RPMI7951 (cell line): ENCODE results near the gene SHLD2. TPM values are rescaled to one million over a fixed set of nuclear protein-coding genes. Genes with fewer than 3 reads are reported as not detected.
"Not testable (repeated sequence)": the region's sequence is repeated elsewhere in the genome, so short reads cannot be mapped to it uniquely, and the experiment has no call there.

Experiments used
- DNase-seq: peaks from one replicate; pipeline ENCODE4 v3.0.0-alpha.2; 2012; ENCODE audit warnings: low read depth
- total RNA-seq: library from RNA; depleted of rRNA; stranded (reverse); fragments of >200 nt; shearing (Covaris generic); gene quantifications from 2 replicates; pipeline ENCODE4 v1.2.3, GENCODE V29; 2014; rRNA removed

The SHLD2 gene, protein sequence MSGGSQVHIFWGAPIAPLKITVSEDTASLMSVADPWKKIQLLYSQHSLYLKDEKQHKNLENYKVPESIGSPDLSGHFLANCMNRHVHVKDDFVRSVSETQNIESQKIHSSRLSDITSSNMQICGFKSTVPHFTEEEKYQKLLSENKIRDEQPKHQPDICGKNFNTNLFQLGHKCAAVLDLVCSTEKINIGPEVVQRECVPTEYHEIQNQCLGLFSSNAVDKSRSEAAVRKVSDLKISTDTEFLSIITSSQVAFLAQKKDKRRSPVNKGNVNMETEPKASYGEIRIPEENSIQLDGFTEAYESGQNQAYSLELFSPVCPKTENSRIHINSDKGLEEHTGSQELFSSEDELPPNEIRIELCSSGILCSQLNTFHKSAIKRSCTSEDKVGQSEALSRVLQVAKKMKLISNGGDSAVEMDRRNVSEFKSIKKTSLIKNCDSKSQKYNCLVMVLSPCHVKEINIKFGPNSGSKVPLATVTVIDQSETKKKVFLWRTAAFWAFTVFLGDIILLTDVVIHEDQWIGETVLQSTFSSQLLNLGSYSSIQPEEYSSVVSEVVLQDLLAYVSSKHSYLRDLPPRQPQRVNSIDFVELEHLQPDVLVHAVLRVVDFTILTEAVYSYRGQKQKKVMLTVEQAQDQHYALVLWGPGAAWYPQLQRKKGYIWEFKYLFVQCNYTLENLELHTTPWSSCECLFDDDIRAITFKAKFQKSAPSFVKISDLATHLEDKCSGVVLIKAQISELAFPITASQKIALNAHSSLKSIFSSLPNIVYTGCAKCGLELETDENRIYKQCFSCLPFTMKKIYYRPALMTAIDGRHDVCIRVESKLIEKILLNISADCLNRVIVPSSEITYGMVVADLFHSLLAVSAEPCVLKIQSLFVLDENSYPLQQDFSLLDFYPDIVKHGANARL
- 21.9 and 24.9 TPM in 2 replicates for total RNA-seq

DNA sequence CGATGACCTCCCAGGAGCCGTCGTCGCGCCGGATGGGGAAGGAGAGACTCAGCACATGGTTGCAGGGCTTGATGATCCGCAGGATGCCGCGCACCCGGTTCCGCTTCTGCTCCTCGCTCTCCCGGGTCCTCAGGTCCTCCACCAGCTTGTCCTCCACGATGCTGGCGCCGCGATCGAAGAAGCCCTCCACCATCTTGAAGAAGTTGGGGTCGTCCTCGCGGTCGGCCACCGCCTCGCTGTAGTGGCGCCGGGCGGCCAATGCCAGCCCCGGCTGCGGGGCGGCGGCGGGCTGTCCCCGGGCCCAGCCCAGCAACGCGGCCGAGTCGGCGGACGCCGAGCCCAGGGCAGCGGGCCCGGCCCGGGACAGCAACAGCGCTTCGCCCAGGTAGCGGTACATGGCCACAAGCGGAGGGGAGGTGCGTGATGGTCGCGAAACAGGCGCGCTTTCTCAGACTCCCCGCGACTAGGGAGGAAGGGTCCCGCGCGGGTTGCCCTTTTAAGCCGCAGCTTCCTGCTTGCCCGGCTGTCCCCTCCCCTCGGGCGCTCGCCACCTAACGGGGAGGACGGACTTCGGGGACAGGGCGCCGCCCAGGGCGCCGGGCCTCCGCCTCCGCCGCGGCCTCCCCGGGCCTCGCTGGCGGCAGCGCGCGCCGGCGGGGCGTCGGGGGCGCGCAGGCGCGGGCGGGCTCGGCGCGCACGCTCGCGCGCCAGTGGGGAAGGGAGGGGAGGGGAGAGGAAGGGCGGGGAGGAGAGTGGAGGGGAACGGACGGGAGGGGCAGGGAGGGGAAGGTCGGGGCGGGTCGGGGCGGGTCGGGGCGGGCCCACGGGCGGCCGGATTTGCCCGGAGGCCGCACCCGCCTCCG is at the start of gene SHLD2, which contains the start of gene GLUD1:
SHLD2 (plus strand) TSS at position 834 of the 863 bp plus-strand sequence. CDS start 56,149 bp downstream, outside the sequence.
GLUD1 (minus strand) TSS at position 471 of the 863 bp plus-strand sequence; CDS start at position 397, 74 bp downstream.
- peak; percentile 89 for DNase-seq

GRCh38 chr10:87045434-87045938 is 49.5 kb upstream of the SHLD2 start:
- DNase-seq: no peak

GRCh38 chr10:87053111-87053510 is 41.9 kb upstream of the SHLD2 start:
- no peak for DNase-seq

GRCh38 chr10:87053577-87054181 is 41.3 kb upstream of the SHLD2 start:
- no peak for DNase-seq

- DNase-seq: peak; percentile 3
Observed at GRCh38 chr10:87054373-87055295, 40.4 kb upstream of the SHLD2 start.

DNA sequence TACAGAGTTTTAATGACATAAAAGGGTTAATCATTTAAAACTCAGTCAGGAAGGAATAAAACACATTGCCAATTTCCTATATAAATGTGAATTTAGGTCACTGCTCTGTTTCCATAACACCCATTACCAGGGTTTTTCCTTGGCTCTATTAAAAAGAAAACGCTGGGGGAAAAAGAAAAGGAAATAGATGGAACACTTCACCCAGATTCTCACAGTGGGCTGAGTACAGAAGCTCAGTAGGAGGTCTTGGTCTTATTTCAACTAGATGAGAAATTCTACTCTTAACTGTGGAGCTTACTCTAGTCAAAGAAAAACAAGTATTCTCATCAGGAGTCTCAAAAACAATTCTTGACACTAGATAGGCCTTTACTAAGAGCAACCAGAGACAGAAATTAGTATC is 36.8 kb upstream of the SHLD2 start:
- no peak for DNase-seq

GRCh38 chr10:87059401-87059800 is 35.6 kb upstream of the SHLD2 start:
- DNase-seq: no peak

DNA sequence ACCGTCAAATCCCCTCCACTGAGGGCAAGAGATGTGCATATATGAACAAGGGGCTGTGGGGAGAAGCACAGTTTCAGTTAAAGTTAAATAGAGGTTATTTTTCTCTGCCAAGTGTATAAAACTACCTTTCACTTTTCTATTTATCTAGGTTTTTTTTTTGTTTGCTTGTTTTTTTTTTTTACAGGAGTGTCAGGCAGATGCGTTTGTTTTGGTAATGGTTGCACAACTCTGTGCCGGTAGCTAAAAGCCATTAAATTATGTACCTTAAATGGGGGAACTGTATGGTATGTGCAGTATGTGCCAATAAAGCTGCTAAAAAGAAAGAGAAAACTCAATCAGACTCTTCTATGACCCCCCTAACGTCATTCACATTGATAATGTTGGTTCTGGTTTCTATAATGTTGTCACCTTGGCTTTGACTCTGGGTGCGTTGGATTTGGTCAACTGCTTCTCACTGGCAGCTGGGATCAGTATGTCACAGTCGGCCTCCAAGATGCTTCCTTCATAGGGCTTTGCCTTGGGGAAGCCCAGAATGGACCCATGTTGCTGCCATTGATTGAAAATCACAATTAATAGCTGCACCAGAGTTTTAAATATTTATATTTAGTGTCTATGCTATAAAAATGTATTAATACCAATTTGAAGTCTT is 34.6 kb upstream of the SHLD2 start:
- no peak for DNase-seq

DNA sequence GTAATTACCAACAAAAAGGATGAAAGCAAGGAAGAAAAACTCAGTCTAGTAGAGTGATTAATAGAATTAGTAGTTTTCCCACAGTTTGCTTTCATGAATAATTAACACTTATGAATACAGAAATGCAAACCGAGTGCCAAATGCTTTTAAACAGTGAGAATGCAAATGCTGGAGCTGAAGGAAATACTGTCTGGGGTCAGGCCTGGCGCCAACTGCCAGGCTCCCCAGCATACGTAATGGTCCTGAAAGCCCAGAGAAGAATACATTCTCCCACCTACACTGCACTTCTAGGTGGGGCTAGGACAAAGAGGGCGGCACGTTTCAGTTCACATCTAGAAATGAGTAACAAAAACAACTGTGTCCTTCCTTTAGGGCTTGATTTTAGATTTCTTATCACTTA is 30.4 kb upstream of the SHLD2 start:
- no peak for DNase-seq

DNA sequence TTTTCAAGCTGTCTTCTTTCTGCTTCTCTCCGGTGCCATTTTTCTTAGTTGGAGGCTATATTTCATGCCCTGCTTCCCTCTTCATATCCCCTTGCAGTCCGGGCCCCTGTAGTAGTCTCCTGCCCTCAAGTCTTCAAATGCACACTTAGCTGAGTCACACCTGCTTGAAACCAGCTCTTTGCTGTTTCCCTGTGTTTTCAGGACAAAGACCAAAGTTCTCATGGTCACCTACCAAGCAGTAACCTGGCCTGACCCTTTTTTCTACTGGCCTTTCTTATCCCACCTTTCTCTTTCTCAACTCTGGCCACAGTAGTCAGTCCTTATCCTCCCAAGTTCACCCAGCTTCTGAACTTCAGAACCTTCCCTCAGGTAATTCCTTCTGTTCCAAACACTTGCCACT is 28.8 kb upstream of the SHLD2 start:
- no peak for DNase-seq

GRCh38 chr10:87066865-87067264 is 28.1 kb upstream of the SHLD2 start:
- no peak for DNase-seq

DNA sequence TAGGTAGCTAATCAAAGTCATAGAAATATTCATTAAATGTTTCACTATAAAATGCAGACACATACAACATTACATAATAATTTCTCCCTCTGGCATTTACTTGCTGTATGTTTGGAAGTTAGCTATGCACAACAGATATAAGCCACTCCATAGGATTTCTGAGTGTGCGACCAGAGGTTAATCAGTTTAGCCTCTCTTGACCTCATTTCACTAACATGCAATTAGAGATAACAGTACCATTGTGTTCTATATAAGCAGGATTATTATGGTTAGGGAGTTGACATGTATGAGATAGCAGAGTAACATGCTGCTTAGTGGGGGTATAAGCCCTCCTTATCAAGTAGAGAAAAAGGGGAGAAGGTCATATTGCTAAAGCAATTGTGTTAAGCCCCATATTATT is 26.7 kb upstream of the SHLD2 start:
- no peak for DNase-seq

- DNase-seq: no peak
Observed at GRCh38 chr10:87072449-87072848, 22.6 kb upstream of the SHLD2 start.

- not testable (repeated sequence) for DNase-seq
Observed at GRCh38 chr10:87076421-87076820, 18.6 kb upstream of the SHLD2 start.

GRCh38 chr10:87079106-87079836 is 15.7 kb upstream of the SHLD2 start:
- no peak for DNase-seq

DNA sequence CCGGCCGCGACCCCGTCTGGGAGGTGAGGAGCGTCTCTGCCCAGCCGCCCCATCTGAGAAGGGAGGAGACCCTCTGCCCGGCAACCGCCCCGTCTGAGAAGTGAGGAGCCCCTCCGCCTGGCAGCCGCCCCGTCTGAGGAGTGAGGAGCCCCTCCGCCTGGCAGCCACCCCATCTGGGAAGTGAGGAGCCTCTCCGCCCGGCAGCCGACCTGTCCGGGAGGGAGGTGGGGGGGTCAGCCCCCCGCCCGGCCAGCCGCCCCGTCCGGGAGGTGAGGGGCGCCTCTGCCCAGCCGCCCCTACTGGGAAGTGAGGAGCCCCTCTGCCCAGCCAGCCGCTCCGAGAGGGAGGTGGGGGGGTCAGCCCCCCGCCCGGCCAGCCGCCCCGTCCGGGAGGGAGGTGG is 14.4 kb upstream of the SHLD2 start:
- not testable (repeated sequence) for DNase-seq

- DNase-seq: not testable (repeated sequence)
Observed at GRCh38 chr10:87081574-87081973, 13.4 kb upstream of the SHLD2 start.

GRCh38 chr10:87082219-87082618 is 12.8 kb upstream of the SHLD2 start:
- peak; percentile 50 for DNase-seq
